Measurements from ENCODE around the gene KRTAP24-1. TPM values are rescaled to one million over a fixed set of nuclear protein-coding genes. Genes with fewer than 3 reads are reported as not detected.

The KRTAP24-1 gene
- total and polyA plus RNA-seq, 4 donors = not detected

- no peak for DNase-seq (ENCODE audit: low spot score)
- Histone ChIP-seq H3K4me3 (ENCODE audit: low read depth in 1 of 3, low read length in 3 of 3) (no peak overlapping the region), H3K27ac (ENCODE audit: low read depth in 1 of 2, low read length in 2 of 2) (no peak overlapping the region), H3K4me1 (ENCODE audit: control insufficient read depth in 4 of 4, insufficient read depth in 4 of 4, low read length in 3 of 4) (no peaks in the 10 kb centered on the region), H3K9ac (ENCODE audit: low read depth in 1 of 2, low read length in 2 of 2) (no peak overlapping the region), H3K9me3 (ENCODE audit: control insufficient read depth in 4 of 4, low read length in 3 of 4) (no peaks in the 10 kb centered on the region), H3K27me3 (ENCODE audit: control insufficient read depth in 4 of 4, insufficient read depth in 4 of 4, low read length in 3 of 4) (no peaks in the 10 kb centered on the region), H3K36me3 (ENCODE audit: control insufficient read depth in 4 of 4, insufficient read depth in 3 of 4, low read depth in 1 of 4, low read length in 3 of 4) (no peaks in the 10 kb centered on the region)
- 54% methylated on average over 3 of the region's 3 CpGs for WGBS
- TF ChIP-seq HNF4G (IDR thresholded peaks at IDR 0.05) (no peak), ZBTB33 (IDR thresholded peaks at IDR 0.05) (no peak), REST (IDR thresholded peaks at IDR 0.05) (no peak), SP1 (IDR thresholded peaks at IDR 0.05) (no peak), ATF3 (IDR thresholded peaks at IDR 0.05) (no peak), HNF4A (conservative IDR thresholded peaks at IDR 0.05) (no peak), CTCF (IDR thresholded peaks at IDR 0.05; ENCODE audit: low read depth, low read length, missing input control) (no peak), EGR1 (IDR thresholded peaks at IDR 0.05; ENCODE audit: low read depth in 2 of 2) (no peak), MAX (IDR thresholded peaks at IDR 0.05) (no peak), NR2F2 (IDR thresholded peaks at IDR 0.05) (no peak), JUND (IDR thresholded peaks at IDR 0.05) (no peak), RAD21 (IDR thresholded peaks at IDR 0.05) (no peak), FOXA1 (IDR thresholded peaks at IDR 0.05) (no peak), TAF1 (conservative IDR thresholded peaks at IDR 0.05) (no peak), RXRA (IDR thresholded peaks at IDR 0.05) (no peak), YY1 (IDR thresholded peaks at IDR 0.05) (no peak), FOXA2 (IDR thresholded peaks at IDR 0.05) (no peak), GABPA (IDR thresholded peaks at IDR 0.05 in 1 of 2, conservative IDR thresholded peaks at IDR 0.05 in 1 of 2) (no peak)
Measured at GRCh38 chr21:30234050-30234449, 48.7 kb downstream of the KRTAP24-1 start.

Measured in liver (tissue), 9 donors.